ENCODE results near the gene ZBTB43. TPM values are rescaled to one million over a fixed set of nuclear protein-coding genes. Genes with fewer than 3 reads are reported as not detected.

The ZBTB43 gene
- total RNA-seq, 1 donor from 2014 or later = 20.3 TPM

DNA sequence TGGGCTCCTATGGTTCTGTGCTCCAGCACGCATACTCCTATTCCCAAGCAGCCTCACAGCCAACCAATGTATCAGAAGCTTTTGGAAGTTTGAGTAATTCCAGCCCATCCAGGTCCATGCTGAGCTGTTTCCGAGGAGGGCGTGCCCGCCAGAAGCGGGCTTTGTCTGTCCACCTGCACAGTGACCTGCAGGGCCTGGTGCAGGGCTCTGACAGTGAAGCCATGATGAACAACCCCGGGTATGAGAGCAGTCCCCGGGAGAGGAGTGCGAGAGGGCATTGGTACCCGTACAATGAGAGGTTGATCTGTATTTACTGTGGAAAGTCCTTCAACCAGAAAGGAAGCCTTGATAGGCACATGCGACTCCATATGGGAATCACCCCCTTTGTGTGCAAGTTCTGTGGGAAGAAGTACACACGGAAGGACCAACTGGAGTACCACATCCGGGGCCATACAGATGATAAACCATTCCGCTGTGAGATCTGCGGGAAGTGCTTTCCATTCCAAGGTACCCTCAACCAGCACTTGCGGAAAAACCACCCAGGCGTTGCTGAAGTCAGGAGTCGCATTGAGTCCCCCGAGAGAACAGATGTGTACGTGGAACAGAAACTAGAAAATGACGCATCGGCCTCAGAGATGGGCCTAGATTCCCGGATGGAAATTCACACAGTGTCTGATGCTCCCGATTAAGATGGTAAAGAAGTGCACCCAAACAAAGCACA is 75.5 kb downstream of the ZBTB43 start:
- no peaks in the 10 kb centered on the region for H3K9me3 Mint-ChIP-seq (ENCODE audit: unreplicated experiment)
- H3K4me3 Mint-ChIP-seq (ENCODE audit: unreplicated experiment) = no peak overlapping the region
- peaks cover 29% of the 10 kb centered on the region for H3K36me3 Mint-ChIP-seq (ENCODE audit: unreplicated experiment)
- TF ChIP-seq, protein P1, sequence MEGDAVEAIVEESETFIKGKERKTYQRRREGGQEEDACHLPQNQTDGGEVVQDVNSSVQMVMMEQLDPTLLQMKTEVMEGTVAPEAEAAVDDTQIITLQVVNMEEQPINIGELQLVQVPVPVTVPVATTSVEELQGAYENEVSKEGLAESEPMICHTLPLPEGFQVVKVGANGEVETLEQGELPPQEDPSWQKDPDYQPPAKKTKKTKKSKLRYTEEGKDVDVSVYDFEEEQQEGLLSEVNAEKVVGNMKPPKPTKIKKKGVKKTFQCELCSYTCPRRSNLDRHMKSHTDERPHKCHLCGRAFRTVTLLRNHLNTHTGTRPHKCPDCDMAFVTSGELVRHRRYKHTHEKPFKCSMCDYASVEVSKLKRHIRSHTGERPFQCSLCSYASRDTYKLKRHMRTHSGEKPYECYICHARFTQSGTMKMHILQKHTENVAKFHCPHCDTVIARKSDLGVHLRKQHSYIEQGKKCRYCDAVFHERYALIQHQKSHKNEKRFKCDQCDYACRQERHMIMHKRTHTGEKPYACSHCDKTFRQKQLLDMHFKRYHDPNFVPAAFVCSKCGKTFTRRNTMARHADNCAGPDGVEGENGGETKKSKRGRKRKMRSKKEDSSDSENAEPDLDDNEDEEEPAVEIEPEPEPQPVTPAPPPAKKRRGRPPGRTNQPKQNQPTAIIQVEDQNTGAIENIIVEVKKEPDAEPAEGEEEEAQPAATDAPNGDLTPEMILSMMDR (IDR thresholded peaks at IDR 0.05) = no peak
- H3K4me1 Mint-ChIP-seq (ENCODE audit: unreplicated experiment) = peaks cover 11% of the 10 kb centered on the region
- no peak overlapping the region for H3K27ac Mint-ChIP-seq (ENCODE audit: unreplicated experiment)
- no peak for DNase-seq (ENCODE audit: extremely low spot score, unreplicated experiment)
- no peaks in the 10 kb centered on the region for H3K27me3 Mint-ChIP-seq (ENCODE audit: unreplicated experiment)

DNA sequence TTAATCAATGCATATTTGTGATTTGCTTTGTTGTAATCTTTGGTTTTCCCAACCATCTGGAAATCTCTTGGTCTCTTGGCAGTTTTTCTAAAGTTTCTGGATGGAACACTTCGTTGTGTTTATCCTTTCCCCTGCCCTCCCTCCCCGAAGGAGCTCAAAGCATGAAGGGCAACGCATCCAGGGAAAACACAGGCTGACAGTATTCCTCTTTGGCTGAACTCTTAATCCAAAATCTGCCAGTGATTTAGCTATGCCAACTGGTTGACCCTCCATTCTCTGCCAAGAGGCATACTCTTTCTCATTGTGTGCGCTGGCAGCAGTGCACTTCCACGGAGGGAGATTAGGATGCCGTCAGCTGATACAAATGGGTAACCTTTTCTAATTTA is 76.1 kb downstream of the ZBTB43 start:
- peaks cover 30% of the 10 kb centered on the region for H3K36me3 Mint-ChIP-seq (ENCODE audit: unreplicated experiment)
- H3K4me3 Mint-ChIP-seq (ENCODE audit: unreplicated experiment) = no peak overlapping the region
- no peaks in the 10 kb centered on the region for H3K9me3 Mint-ChIP-seq (ENCODE audit: unreplicated experiment)
- no peak overlapping the region for H3K27ac Mint-ChIP-seq (ENCODE audit: unreplicated experiment)
- H3K4me1 Mint-ChIP-seq (ENCODE audit: unreplicated experiment) = peaks cover 6% of the 10 kb centered on the region
- TF ChIP-seq, protein P1 (IDR thresholded peaks at IDR 0.05) = no peak
- no peak for DNase-seq (ENCODE audit: extremely low spot score, unreplicated experiment)
- H3K27me3 Mint-ChIP-seq (ENCODE audit: unreplicated experiment) = no peaks in the 10 kb centered on the region

DNA sequence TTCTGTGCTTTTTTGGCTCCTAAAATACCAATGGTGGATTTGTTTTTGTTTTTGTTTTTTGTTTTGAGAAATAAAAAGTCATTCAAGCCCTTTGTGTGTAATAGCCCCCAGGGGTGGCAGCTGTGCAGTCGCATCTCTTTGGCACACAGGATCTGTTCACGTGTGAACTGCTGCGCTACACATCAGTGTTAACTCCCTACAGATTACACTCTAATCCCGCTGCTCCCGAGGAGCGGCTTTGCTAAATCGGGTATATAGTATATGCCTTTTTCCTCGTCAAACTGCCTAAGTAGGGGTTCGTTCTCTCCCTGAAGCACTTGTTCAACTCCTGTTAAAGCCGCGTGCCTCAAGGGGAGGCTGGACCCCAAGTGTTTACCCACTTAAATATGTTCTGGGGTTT is 77.9 kb downstream of the ZBTB43 start:
- DNase-seq (ENCODE audit: extremely low spot score, unreplicated experiment) = no peak
- Mint-ChIP-seq H3K27ac (ENCODE audit: unreplicated experiment) (no peak overlapping the region), H3K36me3 (ENCODE audit: unreplicated experiment) (peaks cover 26% of the 10 kb centered on the region), H3K4me3 (ENCODE audit: unreplicated experiment) (no peak overlapping the region), H3K4me1 (ENCODE audit: unreplicated experiment) (no peaks in the 10 kb centered on the region), H3K27me3 (ENCODE audit: unreplicated experiment) (no peaks in the 10 kb centered on the region), H3K9me3 (ENCODE audit: unreplicated experiment) (no peaks in the 10 kb centered on the region)
- TF ChIP-seq, protein P1 (IDR thresholded peaks at IDR 0.05) = no peak

DNA sequence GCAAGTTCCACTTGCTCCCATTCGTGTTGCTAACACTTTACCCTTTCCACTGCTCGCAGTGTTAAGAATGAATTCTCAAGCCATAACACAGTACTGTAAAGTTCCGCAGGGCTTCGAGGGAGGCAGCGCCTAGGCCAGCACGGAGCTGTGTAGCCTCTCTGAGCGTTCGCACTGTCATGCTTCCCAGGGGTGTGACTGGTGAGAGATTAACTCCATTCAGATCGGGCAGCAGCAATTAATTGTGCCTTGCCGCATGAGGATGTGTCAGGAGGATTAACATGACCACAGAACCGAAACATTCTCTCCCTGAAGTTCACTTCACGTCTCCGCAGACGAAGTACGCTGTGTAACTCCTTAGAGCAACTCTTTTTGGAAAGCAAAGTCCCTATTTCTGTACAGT is 78.8 kb downstream of the ZBTB43 start:
- Mint-ChIP-seq H3K4me1 (ENCODE audit: unreplicated experiment) (no peaks in the 10 kb centered on the region), H3K27ac (ENCODE audit: unreplicated experiment) (no peak overlapping the region), H3K4me3 (ENCODE audit: unreplicated experiment) (no peak overlapping the region), H3K27me3 (ENCODE audit: unreplicated experiment) (no peaks in the 10 kb centered on the region), H3K9me3 (ENCODE audit: unreplicated experiment) (no peaks in the 10 kb centered on the region), H3K36me3 (ENCODE audit: unreplicated experiment) (peaks cover 26% of the 10 kb centered on the region)
- TF ChIP-seq, protein P1 (IDR thresholded peaks at IDR 0.05) = no peak
- no peak for DNase-seq (ENCODE audit: extremely low spot score, unreplicated experiment)

DNA sequence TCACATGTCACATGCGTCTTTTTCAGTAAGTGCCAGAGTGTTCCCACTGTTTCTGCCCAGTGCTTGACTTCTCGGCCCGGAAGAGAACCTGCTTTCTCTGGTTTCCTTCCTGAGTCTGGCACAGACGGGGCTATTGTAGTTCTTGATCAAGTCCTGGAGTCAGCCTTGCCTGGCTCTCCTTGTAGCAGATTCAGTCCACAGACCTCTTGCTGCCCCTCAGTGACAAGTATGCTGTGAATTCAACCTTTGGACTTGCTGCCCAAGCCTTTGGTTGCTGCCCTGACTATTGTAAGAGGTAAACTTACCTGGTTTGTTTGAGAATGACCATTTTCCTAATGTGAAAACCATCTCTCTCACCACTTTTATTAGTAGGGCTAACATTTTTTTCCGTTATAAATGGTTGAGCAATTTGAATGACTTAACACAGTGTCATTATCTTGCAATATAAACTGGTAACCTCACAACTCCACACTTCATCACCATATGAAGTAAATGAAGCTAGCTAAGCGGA is 80.3 kb downstream of the ZBTB43 start:
- H3K4me3 Mint-ChIP-seq (ENCODE audit: unreplicated experiment) = no peak overlapping the region
- TF ChIP-seq, protein P1 (IDR thresholded peaks at IDR 0.05) = no peak
- H3K27me3 Mint-ChIP-seq (ENCODE audit: unreplicated experiment) = no peaks in the 10 kb centered on the region
- no peak overlapping the region for H3K27ac Mint-ChIP-seq (ENCODE audit: unreplicated experiment)
- DNase-seq (ENCODE audit: extremely low spot score, unreplicated experiment) = no peak
- peaks cover 13% of the 10 kb centered on the region for H3K36me3 Mint-ChIP-seq (ENCODE audit: unreplicated experiment)
- H3K4me1 Mint-ChIP-seq (ENCODE audit: unreplicated experiment) = no peaks in the 10 kb centered on the region
- H3K9me3 Mint-ChIP-seq (ENCODE audit: unreplicated experiment) = no peaks in the 10 kb centered on the region
